Left kidney (tissue), 2 donors: ENCODE measurements around the gene SLC25A47. TPM values are rescaled to one million over a fixed set of nuclear protein-coding genes. Genes with fewer than 3 reads are reported as not detected.
A peak's percentile ranks its signal among the peaks of the same experiment; 100 is the strongest.
"Not testable (repeated sequence)": the region's sequence is repeated elsewhere in the genome, so short reads cannot be mapped to it uniquely, and the experiment has no call there.

ENCODE experiments used
- DNase-seq: peaks from one replicate; pipeline ENCODE4 v3.0.0-alpha.2; 2013
- polyA plus RNA-seq: library from polyadenylated mRNA; unstranded; fragments of 120-200 nt; gene quantifications from one replicate; pipeline ENCODE4 v1.2.1, GENCODE V29; 2013; ENCODE audit not compliant: insufficient read length

The SLC25A47 gene
- polyA plus RNA-seq, 1 donor = not detected

DNA sequence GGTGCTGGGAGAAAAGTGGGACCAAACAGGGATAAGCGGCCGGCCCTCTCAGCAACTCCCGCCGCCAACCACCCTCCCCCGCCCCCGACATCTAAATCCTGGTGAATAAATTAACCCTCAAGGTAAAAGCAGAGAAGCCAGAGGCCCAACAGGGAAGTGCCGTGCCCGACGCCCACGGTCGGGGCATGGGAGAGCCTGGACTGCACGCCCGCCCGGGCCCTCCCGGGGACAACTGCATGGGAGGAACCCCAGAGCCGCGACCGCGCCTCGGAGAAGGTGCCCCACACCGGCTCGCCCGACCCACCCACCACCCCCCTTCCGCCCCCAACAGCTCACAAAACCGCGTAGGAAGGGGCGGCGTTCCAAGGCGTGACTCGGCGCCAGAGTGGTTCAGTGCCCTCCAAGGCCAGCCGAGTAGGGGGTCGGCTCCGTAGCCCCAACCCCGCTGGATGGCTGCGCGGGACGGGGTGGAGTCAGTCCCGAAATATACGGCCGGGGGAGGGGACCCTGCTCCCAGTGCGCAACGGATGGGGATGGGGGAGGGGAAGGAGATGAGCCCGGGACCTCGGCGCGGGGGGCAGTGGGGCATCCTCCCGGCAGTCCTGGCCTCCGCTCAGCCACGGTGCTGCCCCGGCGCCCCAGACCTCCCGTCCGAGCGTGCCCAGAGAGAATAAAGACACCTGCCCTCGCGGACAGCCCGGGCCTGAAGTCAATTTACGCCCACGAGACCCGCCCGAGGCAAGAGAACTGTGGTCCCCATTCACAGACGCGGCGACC lies 17.6 kb upstream of the SLC25A47 start:
- no peak for DNase-seq

DNA sequence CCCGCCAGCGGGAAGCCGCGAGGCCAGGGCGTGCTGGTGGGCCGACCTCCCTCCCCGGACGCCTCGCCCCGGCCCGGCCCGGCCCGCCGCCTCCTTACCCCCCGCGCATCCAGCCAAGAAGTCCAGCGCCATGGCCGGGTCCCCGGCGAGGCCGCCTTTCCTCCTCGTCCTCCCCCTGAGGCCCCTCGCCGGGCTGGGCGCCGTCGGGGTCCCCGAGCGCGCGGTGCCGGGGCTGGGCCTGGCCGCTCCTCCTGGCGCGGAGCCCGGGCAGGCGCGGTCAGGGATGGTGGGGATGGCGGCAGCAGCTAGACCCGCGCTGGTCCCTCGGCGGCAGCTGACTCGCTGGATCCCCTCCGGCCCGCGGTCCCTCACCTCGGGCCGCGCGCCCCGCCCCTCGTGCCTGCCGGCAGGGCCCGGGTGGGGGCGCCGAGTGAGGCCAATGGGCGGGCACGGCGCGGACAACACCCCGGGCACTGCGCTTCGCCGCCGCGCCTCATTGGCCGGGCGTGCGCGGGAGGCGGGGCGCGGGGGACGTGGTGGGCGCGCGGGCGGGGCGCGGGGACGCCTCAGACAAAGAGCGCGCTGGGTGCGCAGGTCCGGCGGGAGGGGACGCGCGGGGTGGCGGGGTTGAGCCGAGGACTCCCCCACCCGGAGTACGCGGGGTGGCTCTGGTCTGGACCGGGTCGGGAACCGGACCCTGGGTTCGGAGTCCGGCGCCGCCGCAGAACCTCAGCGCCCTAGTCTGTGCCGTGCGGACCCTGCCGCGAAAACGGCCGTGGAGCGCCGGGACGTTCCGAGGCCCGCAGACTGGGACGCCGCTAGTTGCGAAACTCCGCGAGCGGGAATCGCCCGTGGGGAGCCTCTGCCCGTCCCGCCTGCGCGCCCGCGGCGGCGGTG lies 16.8 kb upstream of the SLC25A47 start, which contains the start of gene SLC25A29:
Gene SLC25A29 (minus strand): TSS at position 344 of the 897 bp plus-strand sequence. CDS start 212 bp downstream, at position 132.
- peak; percentile 90 for DNase-seq

DNA sequence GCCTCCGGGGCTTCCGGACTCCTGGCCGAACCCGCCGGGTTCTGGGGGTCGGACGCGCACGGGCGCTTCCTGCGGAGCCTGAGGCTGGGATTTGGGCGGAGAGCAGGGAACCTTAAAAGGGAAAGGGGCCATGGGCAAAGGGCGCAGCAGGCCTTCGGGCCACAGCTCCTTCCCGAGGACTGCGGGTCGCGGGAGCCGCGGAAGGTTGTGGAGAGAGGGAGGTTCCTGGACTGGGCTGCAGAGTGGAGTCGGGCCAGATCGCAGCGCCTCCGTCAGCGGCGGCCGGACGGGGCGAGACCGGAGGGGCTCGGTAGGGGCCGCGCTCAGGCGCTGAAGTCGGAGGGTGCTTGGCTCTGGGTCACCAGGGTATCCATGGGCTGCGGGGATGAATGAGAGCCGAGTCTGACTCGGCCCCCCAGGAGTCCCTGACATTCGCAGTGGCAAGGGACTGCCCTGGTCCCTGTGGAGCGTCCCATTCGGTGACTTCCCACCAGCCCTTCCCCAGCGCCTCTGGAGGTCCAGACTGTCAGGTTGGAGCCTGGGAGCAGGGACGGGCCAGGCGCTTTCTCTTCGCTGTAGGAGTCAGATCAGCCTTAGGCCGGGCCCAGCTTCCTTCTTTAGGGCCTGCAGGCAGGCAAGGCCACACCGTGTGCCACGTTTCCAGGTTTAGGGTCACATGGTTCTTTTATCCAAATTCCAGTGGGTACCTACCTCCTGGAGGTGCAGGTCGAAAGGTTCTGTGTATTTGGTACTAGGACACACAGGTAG lies 16.0 kb upstream of the SLC25A47 start:
- DNase-seq = no peak

DNA sequence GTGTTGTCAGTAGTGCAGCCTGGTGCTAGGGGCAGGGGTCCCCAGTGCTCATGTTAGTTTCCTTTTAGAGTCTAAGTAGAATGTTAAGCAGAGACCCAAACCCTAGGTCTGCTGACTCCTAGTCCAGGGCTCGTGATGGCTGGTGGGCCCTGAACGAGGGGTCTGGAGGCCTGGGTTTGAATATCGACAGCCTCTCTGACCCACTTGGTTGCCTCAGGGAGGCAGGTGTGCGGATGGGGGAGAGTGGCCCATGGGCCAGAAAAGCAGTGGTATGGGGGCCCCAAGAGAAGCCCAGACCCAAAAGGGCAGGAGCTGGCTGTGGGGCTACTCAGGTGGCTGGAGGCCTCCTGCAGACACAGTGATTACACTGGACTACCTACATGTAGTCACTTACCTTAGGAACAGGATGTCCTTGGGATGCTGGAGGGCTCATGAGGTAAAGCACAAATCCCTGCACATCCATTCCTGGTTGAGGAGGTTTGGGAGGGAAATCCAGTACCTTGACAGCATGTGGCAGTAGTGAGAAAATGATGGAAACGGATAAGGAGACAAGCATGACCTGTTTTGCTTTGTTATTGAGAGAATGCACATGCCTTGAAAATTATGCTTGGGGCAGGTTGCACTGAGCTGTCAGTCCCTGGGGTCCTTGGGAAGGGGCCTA lies 15.2 kb upstream of the SLC25A47 start:
- DNase-seq = no peak

DNA sequence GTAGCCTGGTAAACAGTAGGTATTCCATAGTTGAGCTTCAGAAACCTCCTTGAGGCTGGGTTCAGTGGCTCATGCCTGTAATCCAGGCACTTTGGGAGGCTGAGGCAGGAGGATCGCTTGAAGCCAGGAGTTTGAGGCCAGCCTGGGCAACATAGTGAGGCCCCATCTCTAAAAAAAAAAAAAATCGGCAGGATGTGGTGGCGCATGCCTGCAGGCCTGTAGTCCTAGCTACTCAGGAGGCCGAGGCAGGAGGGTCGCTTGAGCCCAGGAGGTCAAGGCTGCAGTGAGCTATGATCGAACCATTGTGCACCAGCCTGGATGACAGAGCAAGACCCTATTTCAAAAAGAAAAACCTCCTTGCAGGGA lies 14.7 kb upstream of the SLC25A47 start:
- DNase-seq = not testable (repeated sequence)

DNA sequence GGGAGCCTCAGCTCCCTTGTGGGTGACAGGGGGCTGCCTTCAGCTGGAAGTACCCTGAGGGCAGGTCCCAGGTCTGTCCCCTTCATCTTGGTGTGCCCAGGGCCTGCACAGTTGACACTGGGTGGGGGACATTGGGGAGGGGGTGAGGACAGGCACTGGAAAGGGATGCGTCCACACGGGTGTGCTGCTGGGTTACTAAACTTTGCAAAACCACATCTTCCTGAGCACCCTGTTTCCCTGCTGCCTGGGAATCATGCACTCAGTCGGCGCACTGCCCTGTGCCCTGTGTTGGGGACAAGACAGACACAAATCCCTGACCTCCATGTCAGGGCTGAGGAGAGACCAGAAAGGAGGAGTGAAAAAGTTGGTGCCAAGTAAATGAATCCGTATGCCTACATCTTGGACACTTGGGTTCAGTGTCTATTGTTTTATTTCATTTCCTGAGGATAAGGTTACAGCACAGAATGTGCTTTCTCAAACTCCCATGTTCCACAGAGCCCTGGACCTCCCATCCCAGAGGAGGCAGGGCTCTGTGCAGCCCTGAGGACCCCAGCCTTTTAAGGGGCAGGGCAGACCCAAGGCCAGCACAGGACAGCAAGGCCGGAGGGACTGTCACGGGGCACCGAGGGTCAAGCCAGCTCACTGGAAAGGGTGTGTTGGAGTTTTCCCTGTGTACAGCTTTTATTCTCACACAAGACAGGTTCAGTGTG lies 14.0 kb upstream of the SLC25A47 start:
- DNase-seq = no peak

DNA sequence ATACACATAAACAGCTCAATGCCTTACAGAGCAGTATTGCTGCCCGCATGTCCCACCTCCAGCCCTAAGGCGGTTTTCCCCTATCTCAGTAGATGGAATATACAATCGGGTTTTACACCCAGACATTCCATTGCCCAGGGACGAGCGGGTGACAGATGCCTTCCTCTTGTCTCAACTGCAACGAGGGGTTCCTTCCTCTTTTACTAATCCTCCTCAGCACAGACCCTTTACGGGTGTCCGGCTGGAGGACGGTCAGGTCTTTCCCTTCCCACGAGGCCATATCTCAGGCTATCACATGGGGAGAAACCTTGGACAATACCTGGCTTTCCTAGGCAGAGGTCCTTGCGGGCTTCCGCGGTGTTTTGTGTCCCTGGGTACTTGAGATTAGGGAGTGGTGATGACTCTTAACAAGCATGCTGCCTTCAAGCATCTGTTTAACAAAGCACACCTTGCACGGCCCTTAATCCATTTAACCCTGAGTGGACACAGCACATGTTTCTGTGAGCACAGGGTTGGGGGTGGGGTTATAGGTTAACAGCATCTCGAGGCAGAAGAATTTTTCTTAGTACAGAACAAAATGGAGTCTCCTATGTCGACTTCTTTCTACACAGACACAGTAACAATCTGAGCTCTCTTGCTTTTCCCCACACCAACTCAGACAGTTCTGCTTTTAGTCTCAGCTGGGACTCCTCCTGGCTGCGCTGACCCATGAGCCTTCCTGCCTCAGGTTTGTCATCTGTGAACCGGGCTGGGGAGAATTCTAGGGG lies 10.8 kb upstream of the SLC25A47 start:
- DNase-seq = not testable (repeated sequence)

DNA sequence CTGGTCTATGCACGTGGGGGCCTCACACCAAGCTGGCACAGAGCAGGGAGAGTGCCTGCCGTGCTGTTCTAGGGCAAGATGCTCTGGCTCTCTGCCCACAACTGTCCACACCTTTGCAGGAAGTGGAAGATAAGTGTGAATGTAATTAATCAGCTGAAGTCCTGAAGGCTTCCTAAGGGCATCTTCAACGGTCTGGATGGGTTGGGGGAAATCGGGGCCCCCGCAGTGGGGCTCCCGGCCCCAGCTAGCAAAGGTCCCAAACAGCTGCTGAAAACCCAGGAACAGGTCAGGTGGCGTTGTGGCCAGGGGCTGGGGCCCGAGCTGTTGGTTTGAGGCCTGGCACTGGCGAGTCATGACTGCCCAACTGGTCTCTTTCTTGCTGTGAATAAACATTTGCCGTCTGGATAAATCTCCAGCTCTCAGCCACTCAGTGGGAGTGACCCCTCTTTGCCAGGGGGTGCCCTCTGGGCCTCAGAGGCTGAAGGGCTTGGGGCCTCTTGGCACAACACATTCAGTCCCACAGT lies 10.2 kb upstream of the SLC25A47 start:
- no peak for DNase-seq

DNA sequence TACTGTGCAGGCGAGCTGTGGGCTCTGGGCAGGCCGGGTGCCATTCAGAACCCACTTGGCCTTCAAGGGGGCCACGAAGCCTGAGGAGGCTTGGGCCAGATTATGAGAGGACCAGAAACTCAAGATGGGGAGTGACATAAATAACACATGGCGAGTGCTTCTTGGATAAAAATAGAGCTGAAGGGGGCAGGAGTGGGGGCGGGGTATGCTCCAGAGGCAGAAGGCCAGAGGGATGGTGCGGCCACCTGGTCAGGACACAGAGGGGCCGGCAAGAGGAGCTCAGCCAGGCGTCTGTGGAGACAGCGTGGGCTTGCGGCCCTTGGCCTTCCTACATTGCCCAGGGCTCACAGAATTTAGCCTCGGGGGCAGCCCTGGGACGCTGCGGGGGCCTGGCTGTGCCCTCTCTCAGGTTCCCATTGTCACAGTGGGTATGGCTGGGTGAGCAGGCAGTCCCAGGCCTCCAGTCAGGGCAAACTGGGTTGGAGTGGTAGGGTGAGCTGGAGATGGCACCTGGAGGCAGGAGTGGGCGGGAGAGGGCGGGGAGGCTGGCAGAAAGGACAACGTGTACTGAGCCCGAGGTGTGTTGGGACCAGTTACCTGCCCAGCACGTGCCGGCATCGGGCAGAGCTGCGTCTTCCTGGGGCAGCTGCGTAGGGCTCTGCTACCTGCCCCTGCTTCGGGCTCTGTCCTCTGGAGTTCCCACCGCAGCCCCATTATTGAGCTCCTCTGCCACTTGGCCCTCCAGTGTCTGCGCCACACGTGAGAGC lies 9.5 kb upstream of the SLC25A47 start:
- no peak for DNase-seq

DNA sequence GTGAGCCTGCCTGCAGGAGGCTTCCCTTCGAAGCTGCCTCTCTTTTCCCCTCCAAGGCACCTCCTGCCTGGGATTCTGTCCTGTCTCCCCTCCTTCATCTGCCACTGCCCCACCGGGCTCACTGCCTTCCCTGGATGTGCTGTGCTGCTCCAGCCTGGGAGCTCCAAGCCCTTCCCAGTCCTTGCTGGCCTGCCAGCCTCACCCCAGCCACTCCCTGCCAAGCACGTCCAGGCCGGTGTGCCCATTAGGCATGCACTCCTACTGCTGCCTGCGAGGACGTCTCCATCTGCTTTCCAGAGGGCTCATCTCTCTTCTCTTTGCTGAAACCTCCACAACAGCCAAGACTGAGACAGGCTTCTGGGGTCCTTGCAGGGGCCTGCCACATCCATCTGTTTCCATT lies 8.4 kb upstream of the SLC25A47 start:
- no peak for DNase-seq

DNA sequence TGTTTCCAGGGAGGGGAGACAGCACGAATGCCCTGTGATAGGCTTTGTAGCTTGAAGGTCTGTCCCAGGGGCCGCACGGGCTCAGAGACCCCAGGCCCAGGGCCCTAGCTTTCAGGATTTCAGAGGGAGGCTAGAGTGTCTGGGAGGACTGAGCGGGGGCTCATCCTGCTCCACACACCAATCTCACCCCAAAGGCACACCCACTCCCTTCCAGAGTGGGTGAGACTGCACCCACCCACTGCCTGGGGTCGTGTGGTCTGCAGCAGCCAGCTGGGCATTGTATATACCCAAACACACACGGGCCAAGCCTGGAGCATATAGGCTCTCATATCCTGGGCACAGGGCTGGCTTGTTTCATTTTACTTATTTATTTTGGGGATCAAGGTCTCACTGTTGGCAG lies 5.8 kb upstream of the SLC25A47 start:
- no peak for DNase-seq

DNA sequence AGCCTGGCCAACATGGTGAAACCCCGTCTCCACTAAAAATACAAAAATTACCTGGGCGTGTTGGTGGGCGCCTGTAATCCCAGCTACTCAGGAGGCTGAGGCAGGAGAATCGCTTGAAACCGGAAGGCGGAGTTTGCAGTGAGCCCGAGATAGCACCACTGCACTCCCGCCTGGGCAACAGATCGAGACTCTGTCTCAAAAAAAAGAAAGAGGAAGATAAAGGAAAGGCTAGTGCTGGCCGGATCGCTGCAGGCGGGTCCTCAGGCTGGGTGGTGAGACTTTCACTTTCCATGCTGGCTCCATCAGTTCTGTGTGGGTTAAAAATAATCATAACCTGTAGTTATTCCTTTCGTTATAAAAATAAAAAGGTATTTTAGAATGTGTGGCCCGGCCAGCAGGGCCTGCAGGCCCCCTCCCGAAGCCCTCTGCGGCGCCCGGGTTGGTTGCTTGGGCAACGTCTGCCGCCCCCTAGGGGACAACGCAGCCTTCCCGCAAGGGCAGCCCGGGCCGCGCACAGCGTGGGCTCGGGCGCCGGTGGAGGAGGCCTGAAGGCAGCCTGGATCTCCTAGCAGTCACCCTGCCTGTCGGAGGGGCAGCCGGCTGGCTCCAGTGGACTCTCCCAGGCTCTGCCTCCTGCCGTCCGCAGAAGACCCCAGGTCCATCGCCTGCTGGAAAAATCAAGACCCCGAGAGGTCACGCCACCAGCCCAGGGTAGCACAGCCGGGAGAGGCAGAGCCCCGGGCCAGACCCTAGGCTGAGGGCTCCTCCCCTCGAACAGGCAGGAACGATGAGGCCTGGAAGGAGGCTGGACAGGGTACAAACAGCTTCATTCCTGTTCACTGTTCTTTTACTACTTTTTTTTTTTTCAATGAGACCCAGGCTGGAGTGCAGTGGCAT lies 5.0 kb upstream of the SLC25A47 start:
- DNase-seq = no peak

DNA sequence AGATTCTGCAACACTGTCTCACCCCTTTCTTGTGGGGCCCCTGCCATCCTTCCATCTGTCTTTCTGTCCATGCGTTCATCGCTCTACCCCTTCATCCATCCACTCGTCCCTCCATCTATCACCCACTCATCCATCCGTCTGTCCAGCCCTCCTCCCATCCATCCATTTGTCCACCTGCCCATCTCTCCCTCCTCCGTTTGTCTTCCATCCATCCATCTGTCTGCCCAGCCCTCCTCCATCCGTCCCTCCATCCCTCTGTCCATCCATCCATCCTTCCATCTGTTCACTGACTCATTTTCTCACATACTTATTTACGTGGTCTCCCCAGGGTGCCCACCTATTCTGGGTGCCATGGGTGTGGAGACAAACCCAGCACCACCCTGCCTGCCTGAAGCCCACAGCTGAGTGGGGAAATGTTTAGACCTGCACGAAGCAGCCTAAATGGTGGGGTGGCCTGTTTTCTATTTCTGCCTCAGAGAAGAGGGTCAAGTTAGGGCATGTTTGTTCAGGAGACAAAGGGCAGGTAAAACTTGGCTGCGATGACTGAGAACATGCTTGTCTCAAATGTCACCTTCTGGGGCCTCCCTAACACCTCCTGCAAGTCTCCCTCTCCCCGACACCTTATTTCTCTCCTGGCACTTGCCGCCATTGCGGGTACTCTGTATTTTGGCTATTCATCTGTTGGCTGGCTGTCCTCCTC lies 2.8 kb upstream of the SLC25A47 start:
- no peak for DNase-seq

DNA sequence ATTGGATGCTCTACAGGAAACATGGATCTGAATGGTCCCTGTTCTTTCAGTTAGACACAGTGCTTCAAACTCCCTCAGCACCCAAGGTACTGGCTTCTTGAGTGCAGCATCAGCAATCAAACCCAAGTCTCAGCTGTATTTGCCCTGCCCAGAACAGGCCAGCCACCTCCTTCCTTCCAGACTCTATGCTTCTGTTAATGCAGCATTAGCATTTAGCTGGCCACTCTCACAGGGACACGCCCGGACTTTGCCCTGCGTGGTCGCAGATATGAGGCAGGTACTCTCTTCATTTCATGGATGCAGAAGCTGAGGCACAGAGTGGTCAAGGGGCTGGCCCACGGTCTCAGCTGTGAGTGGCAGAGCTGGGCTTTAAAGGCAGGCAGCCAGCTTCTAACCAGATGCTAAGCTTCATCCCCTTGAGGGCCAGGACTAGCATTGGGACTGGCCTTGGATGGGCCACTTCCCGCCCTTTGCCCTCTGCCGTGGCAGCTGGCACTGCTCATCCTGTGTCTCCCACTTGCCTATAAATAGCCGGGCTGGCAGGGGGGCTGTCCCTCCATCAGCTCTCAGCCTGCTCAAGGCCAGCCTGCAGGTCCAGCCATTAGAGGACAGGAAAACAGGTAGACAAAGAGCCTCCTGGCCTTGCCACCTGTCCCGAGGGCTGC lies 1.5 kb upstream of the SLC25A47 start:
- no peak for DNase-seq

DNA sequence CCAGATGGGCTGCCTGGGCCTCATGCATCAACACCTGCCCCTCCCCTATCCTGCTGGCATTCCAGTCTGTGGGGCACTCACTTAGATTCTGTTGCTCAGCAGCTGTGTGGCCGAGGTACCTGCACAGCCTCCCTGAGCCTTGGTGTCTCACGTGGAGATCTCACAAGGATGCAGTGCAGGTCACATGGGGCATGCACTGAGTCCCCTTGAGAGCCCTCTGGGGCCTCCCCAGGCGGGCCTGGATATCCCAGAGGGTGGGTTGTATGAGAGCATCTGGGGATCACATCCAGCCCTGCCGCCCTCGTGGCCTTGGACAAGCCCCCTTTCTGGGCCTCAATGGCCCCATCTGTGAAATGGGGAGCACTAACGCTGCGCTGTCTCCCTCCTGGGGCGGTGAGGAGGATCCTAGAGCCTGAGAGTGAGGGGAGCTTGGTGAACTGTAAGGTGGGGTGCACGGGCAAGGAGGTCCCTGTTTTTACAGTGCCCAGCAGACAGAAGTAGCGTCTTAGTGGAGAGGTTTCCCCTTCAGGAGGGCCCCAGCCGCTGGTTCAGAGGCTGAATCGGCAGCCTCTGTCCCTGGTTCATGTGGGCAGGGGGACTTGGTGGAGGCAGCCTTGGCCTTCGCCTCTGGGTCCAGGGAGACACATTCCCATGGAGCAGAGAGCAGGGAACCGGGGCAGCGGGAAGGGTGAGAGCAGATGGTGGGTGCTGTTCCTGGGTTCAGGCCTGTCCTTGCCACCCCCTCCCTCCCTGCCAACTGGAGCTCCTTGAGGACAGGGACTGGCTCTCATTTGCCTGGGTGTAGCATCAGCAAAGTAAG lies 791 bp upstream of the SLC25A47 start:
- DNase-seq = no peak

DNA sequence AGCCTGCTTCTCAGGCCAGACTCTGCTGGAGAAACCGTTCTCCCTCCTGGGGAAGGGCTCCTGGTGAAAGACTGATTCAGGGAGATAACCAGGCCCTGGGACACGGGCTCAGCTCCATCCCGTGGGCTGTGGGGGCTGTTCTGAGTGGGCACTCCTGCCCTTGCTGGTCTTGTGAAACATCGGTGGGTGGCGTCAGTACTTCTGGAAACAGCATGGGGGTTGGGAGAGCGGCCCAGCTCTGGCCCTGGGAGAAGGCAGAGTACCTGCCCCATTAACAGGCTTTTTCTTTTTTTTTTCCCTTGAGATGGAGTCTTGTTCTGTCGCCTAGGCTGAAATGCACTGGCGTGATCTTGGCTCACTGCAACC lies 786 bp downstream of the SLC25A47 start:
- DNase-seq = no peak
